ENCODE data around the gene RNU7-1. TPM values are rescaled to one million over a fixed set of nuclear protein-coding genes. Genes with fewer than 3 reads are reported as not detected.

The RNU7-1 gene
- total RNA-seq, 1 donor from 2014 or later = not detected

DNA sequence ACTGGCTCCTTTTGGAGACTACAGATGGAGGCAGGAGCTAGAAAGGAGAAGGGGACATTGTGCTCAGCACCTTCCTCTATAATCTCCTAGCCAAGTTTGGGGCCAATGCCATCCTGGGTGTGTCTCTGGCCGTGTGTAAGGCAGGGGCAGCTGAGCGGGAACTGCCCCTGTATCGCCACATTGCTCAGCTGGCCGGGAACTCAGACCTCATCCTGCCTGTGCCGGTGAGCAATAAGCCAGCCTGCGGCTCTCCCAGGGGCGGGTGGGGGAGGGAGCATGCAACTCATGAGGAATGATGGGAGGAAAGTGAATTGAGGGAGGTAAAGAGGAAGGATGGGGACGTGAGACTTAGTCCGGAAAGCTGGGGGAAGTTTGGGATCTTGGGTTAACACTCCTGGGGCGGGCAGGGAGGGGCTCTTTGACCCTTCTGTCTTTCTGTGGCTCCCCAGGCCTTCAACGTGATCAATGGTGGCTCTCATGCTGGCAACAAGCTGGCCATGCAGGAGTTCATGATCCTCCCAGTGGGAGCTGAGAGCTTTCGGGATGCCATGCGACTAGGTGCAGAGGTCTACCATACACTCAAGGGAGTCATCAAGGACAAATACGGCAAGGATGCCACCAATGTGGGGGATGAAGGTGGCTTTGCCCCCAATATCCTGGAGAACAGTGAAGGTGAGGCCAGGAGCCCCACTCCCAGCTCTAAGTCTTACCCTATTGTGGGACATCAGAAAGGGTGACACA is 26.0 kb upstream of the RNU7-1 start:
- no peak for DNase-seq (ENCODE audit: low spot score)

DNA sequence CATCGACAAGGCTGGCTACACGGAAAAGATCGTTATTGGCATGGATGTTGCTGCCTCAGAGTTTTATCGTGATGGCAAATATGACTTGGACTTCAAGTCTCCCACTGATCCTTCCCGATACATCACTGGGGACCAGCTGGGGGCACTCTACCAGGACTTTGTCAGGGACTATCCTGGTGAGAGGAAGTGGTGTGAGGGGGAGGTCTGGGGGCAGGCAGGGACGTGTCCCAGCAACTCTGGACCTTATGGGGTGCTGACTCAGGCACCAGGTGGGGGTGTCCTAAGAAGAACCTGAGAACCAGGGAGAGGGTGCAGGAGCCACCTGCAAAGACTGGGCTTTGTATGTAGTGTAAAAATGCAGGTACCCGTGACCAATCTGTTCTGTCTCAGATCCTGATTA is 24.0 kb upstream of the RNU7-1 start:
- DNase-seq (ENCODE audit: low spot score) = no peak

DNA sequence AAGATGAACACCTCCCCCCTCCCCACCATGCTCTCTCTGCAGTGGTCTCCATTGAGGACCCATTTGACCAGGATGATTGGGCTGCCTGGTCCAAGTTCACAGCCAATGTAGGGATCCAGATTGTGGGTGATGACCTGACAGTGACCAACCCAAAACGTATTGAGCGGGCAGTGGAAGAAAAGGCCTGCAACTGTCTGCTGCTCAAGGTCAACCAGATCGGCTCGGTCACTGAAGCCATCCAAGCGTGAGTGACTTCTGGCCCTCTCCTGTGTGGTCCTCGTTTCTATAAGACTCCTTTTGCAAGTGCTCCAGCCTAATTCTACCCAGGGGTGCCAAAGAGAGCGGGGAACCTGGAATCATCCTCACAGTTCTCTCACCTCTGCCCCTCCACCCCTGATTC is 22.1 kb upstream of the RNU7-1 start:
- no peak for DNase-seq (ENCODE audit: low spot score)

DNA sequence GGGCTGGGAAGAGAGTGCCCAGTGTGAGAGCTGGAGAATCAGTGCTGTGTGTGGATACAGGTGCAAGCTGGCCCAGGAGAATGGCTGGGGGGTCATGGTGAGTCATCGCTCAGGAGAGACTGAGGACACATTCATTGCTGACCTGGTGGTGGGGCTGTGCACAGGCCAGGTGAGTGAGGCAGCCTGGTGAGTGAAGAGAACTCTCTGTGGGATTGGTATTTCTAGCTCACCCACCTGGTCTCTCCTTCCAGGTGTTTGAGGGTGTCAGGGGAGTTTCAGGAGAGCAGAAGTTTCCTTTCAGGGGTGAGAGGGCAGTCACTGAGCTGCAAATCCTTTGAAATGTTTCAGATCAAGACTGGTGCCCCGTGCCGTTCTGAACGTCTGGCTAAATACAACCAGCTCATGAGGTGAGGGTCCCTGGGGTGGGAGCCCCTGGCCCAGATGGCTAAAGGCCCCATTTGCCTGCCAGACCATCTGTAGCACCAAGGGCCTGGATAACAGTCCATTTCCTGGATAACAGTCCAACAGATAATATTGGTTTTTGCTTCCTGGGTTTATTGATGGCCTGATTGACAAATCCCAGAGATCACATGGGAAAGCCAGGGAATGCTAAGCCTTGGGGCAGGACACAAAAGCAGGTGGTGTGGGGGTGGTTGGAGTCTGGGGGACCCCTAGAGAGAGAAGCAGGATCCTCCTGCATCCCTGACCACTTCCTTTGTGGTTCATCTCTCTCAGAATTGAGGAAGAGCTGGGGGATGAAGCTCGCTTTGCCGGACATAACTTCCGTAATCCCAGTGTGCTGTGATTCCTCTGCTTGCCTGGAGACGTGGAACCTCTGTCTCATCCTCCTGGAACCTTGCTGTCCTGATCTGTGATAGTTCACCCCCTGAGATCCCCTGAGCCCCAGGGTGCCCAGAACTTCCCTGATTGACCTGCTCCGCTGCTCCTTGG is 21.3 kb upstream of the RNU7-1 start:
- no peak for DNase-seq (ENCODE audit: low spot score)

DNA sequence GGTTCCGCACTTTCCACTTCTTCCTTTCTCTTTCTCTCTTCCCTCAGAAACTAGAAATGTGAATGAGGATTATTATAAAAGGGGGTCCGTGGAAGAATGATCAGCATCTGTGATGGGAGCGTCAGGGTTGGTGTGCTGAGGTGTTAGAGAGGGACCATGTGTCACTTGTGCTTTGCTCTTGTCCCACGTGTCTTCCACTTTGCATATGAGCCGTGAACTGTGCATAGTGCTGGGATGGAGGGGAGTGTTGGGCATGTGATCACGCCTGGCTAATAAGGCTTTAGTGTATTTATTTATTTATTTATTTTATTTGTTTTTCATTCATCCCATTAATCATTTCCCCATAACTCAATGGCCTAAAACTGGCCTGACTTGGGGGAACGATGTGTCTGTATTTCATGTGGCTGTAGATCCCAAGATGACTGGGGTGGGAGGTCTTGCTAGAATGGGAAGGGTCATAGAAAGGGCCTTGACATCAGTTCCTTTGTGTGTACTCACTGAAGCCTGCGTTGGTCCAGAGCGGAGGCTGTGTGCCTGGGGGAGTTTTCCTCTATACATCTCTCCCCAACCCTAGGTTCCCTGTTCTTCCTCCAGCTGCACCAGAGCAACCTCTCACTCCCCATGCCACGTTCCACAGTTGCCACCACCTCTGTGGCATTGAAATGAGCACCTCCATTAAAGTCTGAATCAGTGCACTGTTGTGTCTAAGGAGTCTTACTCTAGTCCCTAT is 20.4 kb upstream of the RNU7-1 start:
- DNase-seq (ENCODE audit: low spot score) = no peak

DNA sequence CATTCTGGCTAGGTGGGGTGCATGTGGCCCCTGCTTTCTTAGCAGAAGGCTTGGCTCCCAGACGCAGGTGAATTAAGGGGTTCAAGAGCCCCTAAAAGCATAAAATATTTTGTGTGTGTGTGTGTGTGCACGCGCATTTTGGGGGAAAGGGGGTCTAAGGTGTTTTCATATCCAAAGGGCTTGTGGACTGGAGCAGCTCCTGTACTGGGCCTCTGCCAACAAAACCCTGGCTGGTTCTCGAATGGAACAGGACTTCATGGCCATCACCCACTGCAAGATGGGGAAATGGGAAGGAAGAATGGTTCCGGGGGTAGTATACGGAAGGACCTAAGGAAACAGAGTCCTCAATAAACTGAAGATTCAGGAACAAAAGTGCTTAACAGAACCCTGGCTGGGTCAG is 19.8 kb upstream of the RNU7-1 start:
- DNase-seq (ENCODE audit: low spot score) = no peak

DNA sequence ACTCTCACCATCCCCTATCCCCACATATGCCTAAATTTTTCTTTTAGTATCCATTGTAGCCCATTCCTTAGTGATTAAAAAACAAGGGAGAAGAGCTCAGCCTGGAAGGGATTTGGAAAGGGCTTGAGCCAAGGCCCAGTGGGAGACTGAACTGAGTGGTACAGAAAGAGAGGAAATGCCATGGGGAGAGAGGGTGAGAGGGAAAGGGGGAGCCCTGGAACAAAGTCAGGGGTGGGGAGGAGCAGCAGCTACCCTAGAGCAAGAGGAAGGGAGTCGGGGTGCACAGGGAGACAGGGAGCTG is 18.4 kb upstream of the RNU7-1 start:
- DNase-seq (ENCODE audit: low spot score) = no peak

DNA sequence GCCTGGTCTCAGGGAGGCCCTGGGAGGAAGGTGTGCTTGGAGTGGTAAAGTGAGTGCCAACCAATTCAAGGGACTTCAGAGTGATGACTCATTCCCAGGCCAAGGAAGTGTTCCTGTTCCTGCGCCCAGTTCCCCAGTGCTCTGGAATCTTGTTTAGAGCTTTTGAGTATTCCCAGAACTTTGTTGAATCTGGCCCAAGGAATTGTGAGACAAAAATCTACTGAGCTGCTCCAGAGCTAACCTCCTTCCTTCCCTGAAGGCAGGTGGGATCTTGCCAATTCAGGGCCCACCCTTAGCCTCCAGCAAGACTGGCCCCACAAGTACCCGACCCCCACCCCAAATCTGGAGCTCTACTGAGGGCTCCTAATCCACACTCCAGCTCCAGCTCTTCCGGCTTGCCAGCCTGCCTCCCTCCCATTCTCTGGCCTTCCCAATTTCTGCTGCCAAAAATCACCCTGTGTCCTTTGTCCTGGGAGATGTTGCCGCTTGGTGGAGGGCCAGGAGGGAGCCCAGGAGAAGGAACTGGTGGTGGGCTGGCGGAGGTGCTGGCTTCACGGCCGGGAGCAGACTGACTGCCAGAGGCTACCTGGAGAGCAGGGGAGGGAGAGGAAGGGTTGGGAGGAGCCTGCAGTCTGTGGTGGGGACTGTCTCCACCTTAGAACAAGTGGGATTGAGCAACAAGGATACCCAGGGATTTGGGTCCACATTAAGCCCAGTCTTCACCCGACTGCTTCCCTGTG is 17.9 kb upstream of the RNU7-1 start:
- peak; percentile 91 for DNase-seq (ENCODE audit: low spot score)

DNA sequence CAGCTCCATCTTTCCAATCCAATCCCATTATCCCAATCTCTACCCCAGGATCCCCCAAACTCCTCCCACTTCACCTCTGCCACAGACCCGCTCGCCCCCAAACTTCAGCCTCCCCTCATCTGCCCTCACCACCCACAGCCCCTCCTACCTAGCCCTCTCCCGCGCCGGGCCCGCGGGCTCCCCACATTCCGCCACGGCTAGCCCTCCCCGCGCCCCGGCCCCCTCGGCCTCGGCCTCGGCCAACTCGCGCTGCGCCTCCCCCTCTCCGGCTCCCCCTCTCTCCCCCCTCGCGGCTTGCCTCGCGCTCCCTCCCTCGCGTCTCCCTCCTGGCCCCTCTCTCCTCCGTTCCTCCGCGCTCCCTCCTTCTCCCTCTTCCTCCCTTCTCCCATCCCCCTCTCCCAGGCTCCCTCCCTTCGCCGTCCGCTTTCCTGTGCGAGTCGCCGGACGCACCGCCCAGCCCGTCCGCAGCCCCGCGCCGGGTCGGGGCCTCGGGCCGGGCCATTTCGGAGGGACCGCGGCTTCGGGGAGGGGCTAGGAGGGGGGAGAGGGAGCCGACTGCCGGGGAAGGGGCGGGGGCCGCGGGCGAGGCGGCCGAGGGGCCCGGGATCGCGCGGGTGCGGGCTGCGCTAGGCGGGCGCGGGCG is 16.1 kb upstream of the RNU7-1 start, which contains the start of gene ATN1:
Gene ATN1 (plus strand): TSS at position 581 of the 643 bp plus-strand sequence. CDS start 6,043 bp downstream, outside the sequence.
- DNase-seq (ENCODE audit: low spot score) = peak; percentile 96

DNA sequence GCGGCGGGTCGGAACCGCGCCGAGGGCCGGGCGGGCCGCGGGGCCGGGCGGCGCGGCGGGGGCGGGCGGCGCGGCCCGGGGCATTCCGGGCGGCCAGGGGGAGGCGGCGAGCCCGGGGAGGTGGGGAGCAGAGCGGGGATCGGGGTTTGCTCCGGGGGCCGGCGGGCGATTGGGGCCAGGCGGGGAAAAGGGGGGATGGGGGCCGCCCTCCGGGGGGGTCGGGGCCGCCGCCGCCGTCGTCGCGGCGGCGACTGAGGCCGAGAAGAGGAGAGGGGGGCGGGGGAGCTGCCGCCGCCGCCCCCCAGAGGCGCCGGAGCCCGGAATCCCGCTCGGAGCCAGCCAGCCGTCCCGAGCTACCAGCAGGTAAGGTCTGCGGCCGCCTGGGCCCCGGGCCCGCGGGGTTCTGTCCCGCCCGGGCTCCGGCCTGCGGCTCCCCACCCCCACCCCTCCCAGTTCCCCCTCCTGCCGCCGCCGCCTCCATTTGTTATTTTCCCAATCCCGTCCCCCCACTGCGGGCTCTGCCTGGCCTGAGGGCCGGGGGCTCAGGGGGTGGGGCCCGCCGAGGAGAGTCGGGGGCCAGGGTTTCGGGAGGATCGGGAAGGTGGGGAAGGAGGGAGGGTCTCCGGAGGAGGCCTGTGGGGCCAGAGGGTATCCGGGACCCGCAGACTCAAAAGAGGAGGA is 15.5 kb upstream of the RNU7-1 start:
- DNase-seq (ENCODE audit: low spot score) = no peak

DNA sequence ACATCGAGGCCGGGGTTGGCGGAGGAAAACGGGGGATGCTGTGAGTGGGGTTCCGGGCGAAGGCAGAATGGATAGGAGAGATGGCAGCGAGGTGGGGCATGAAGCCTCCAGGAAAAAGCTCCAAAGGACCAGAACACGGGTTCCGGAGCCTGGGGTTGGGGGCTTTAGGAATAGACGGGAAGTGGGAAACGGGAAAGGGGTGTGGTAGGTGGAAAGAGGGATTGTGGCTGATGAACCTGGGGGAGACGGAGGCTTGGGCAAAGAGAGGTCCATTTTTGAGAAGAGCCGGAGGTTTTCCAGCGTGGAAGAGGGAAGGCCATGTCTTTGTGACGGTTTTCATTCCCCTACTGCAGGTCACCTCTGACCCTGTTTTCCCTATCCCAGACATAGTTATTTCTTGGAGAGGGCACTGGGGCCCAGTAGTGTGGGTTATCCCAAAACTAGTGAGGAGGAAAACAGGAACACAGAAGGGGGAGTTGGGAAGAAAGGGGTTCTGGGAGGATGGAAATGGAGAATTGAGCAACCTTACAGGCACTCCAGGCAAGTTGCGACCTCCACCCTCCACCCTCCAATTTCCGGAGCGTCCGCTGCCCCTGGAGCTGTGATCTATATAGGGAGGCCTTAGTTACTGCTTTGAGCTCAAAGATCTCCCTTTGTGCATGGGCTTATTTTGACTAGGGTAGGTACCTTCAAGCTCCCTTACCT is 14.8 kb upstream of the RNU7-1 start:
- DNase-seq (ENCODE audit: low spot score) = no peak

DNA sequence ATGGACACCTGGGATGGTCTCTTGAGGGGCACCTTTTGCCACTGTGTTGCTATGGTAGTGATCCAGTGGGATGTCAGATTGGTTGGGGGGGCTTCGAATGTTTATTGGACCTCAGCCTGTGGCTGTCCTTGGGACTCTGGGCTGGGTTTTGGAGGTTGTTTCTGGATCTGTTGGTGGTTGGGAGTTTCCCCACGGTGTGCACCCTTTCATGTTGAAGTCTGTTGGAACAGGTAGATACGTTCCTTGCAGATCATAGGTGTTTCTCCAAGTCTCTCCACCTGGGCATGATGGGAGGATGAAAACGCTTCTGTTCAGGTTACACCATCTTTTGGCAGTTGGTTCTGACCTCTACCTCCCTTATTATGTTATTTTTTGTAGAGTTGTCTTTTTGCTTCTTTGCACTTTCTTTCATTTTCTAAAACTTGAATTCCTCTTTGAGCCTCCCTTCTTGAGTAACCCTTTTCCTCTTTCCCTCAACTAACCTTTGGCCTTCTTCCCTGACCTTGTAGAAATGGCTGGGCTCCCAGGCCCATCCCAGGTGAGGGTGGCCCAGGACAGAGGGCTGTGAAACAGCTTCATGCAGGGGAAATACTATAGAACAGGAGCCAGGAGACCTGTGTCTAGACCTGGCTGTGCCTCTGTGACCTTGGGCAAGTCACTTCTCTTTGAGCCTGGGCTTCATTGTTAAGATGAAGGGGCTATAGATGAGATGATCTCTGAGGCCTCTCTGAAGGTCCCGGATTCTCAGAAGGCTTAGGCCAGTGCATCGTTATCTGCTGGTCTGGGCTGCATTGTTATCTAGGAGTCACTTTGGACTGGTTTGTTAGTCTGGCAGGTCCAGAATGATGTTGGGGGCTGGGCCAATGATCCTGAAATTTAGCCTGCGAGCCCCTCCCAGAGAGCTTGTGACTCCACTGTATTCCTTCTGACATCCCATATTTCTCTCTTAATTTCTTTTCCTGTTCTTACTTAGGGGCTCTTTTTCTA is 13.9 kb upstream of the RNU7-1 start:
- no peak for DNase-seq (ENCODE audit: low spot score)

DNA sequence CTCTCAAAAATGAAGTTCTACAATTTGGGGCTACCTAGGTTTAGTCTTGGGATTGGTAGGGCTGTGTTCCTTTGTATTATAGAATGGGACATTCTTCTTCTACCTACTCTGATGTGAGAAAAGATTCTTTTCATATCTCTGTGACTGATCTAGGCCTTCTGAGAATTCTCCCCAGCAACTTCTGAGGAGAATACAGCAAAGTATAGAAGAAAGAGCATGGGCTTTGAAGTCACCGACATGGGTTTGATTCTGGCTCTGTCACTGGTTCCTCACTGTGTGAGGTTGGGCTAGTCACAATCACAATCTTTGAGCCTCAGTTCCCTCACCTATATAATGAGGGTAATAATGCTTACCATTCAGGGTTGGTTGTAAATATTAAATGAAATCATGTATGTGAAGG is 10.8 kb upstream of the RNU7-1 start:
- no peak for DNase-seq (ENCODE audit: low spot score)

DNA sequence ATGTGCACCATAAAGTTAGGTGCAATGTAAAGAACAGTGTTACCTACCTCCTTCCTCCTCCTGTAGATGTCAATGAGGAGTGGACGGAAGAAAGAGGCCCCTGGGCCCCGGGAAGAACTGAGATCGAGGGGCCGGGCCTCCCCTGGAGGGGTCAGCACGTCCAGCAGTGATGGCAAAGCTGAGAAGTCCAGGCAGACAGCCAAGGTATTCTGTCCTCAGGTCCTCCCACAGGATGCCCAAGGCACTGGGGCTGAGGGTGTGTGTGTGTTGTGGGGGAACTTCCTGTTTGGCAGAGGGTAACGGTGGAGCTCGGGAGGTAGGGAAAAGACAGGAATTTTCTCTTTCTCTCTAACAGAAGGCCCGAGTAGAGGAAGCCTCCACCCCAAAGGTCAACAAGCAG is 9.5 kb upstream of the RNU7-1 start:
- DNase-seq (ENCODE audit: low spot score) = no peak

DNA sequence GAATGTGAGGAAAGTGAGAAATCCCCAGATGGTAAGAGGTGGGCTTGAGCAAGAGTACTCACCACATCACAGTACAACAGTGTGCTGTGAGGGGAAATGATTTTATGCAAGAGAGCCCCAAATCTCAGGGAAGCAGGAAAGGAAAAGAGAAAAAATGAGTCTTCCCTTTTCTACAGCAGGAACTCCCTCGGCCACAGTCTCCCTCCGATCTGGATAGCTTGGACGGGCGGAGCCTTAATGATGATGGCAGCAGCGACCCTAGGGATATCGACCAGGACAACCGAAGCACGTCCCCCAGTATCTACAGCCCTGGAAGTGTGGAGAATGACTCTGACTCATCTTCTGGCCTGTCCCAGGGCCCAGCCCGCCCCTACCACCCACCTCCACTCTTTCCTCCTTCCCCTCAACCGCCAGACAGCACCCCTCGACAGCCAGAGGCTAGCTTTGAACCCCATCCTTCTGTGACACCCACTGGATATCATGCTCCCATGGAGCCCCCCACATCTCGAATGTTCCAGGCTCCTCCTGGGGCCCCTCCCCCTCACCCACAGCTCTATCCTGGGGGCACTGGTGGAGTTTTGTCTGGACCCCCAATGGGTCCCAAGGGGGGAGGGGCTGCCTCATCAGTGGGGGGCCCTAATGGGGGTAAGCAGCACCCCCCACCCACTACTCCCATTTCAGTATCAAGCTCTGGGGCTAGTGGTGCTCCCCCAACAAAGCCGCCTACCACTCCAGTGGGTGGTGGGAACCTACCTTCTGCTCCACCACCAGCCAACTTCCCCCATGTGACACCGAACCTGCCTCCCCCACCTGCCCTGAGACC is 8.0 kb upstream of the RNU7-1 start:
- DNase-seq (ENCODE audit: low spot score) = no peak

DNA sequence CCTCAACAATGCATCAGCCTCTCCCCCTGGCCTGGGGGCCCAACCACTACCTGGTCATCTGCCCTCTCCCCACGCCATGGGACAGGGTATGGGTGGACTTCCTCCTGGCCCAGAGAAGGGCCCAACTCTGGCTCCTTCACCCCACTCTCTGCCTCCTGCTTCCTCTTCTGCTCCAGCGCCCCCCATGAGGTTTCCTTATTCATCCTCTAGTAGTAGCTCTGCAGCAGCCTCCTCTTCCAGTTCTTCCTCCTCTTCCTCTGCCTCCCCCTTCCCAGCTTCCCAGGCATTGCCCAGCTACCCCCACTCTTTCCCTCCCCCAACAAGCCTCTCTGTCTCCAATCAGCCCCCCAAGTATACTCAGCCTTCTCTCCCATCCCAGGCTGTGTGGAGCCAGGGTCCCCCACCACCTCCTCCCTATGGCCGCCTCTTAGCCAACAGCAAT is 7.4 kb upstream of the RNU7-1 start:
- no peak for DNase-seq (ENCODE audit: low spot score)

DNA sequence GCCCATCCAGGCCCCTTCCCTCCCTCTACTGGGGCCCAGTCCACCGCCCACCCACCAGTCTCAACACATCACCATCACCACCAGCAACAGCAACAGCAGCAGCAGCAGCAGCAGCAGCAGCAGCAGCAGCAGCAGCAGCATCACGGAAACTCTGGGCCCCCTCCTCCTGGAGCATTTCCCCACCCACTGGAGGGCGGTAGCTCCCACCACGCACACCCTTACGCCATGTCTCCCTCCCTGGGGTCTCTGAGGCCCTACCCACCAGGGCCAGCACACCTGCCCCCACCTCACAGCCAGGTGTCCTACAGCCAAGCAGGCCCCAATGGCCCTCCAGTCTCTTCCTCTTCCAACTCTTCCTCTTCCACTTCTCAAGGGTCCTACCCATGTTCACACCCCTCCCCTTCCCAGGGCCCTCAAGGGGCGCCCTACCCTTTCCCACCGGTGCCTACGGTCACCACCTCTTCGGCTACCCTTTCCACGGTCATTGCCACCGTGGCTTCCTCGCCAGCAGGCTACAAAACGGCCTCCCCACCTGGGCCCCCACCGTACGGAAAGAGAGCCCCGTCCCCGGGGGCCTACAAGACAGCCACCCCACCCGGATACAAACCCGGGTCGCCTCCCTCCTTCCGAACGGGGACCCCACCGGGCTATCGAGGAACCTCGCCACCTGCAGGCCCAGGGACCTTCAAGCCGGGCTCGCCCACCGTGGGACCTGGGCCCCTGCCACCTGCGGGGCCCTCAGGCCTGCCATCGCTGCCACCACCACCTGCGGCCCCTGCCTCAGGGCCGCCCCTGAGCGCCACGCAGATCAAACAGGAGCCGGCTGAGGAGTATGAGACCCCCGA is 6.8 kb upstream of the RNU7-1 start:
- no peak for DNase-seq (ENCODE audit: low spot score)

All from umbilical cord (tissue), 2 donors.